ENCODE data around the gene MSH5. TPM values are rescaled to one million over a fixed set of nuclear protein-coding genes. Genes with fewer than 3 reads are reported as not detected.
A peak's percentile ranks its signal among the peaks of the same experiment; 100 is the strongest.

The MSH5 gene
- total RNA-seq, 4 donors from 2014 or later: 7.8 to 13.8 (median 11.4) TPM

DNA sequence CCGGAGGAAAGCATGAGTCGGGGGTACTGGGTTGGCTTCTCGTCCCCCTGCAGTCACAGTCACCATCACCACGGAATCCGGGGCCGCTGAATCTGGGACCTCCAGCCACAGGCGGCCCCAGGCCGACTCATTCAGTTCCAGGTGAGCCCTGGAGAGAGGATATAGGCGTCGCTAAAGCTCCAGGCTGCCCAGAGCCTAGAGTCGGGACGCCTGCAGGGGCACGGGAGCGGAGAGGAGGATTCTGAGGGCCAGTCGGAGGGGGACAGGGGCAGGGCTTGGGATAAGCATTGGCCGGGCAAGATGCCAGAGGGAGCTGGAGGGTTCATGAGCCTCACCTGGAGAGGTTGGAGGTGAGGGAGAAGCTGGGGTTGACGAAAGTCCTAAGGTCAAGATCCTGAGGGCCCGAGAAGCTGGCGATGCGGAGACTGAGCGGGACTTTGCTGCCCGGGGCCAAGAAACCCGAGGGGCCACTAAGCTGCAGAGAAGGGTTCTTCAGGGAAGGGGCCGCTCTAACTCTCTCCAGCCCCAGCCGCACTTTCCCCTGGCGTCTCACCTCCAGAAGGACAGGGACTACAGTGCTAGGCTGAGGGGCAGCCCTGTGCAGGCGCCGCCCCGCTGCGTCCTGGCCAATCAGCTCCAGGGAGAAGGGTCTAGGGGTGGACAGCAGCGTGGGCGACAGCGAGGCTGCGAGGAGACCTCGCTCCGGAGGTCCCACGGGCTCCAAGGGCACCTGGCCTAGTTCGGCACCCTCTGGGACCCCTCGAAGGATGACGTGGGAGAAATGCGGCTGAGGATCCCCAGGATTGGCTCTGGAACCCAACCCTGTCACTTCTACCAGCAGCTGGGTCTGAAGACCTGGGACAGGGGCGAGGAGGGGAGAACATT, 26.3 kb downstream of the MSH5 start:
- intact Hi-C loops (cut with DNase I; ENCODE audit: low total_unique reads): loop anchor here (5.0 kb wide), 2 partner anchors 79 to 1456 kb away; no protein-coding TSS in a partner anchor
- no peak overlapping the region for H3K4me3 ChIP-seq (ENCODE audit: low read depth, poor library complexity, severe bottlenecking)
- TF ChIP-seq CTCF (IDR thresholded peaks at IDR 0.05) (no peak), POLR2A (IDR thresholded peaks at IDR 0.05) (no peak)
- 64 to 68% methylated on average over 39 to 42 of the region's 42 CpGs for WGBS, 2 donors
- no peak for DNase-seq (ENCODE audit: low spot score in 2 of 2)

GRCh38 chr6:31767096-31767645, 27.4 kb downstream of the MSH5 start:
- H3K4me3 ChIP-seq (ENCODE audit: low read depth, poor library complexity, severe bottlenecking): no peak overlapping the region
- DNase-seq (ENCODE audit: low spot score in 2 of 2): no peak
- intact Hi-C loops (cut with DNase I; ENCODE audit: low total_unique reads): loop anchor here (5.0 kb wide), 2 partner anchors 80 to 1455 kb away; no protein-coding TSS in a partner anchor
- TF ChIP-seq POLR2A (IDR thresholded peaks at IDR 0.05) (no peak), CTCF (IDR thresholded peaks at IDR 0.05) (no peak)
- 77 to 85% methylated on average over 6 of the region's 6 CpGs for WGBS, 2 donors

GRCh38 chr6:31768363-31769257, 28.8 kb downstream of the MSH5 start:
- WGBS, 2 donors: 89 to 91% methylated on average over 18 of the region's 18 CpGs
- TF ChIP-seq CTCF (IDR thresholded peaks at IDR 0.05) (no peak), POLR2A (IDR thresholded peaks at IDR 0.05) (no peak)
- no peak for DNase-seq (ENCODE audit: low spot score in 2 of 2)
- H3K4me3 ChIP-seq (ENCODE audit: low read depth, poor library complexity, severe bottlenecking): no peak overlapping the region
- intact Hi-C loops (cut with DNase I; ENCODE audit: low total_unique reads): loop anchor here (5.0 kb wide), 2 partner anchors 81 to 1454 kb away; no protein-coding TSS in a partner anchor

- no peak overlapping the region for H3K4me3 ChIP-seq (ENCODE audit: low read depth, poor library complexity, severe bottlenecking)
- intact Hi-C loops (cut with DNase I; ENCODE audit: low total_unique reads): loop anchor here (5.0 kb wide), 2 partner anchors 83 to 1452 kb away; no protein-coding TSS in a partner anchor
- peak; percentile 45 to 93 for DNase-seq (ENCODE audit: low spot score in 2 of 2)
- 56 to 57% methylated on average over 12 of the region's 12 CpGs for WGBS, 2 donors
- TF ChIP-seq POLR2A (IDR thresholded peaks at IDR 0.05) (no peak), CTCF (IDR thresholded peaks at IDR 0.05) (peak in 1 of 3 donors; percentile 32)
Measured at GRCh38 chr6:31769684-31770371, 30.0 kb downstream of the MSH5 start.

DNA sequence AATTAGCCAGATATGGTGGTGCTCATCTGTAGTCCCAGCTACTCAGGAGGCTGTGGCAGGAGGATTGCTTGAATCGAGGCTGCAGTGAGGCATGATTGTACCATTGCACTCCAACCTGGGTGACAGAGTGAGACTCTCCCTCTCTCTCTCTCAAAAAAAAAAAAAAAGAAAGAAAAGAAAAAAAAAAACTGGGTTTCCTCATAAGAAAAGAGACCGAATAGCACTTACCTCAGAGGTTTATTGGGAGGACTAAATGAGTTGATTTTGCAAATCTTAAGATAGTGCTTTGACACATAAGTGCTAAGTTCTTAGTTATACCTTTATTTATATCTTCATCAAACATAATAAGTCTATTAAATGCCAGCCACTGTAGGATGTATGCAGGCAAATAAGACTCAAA, 31.1 kb downstream of the MSH5 start:
- DNase-seq (ENCODE audit: low spot score in 2 of 2): no peak
- TF ChIP-seq POLR2A (IDR thresholded peaks at IDR 0.05) (no peak), CTCF (IDR thresholded peaks at IDR 0.05) (no peak)
- WGBS, 2 donors: 89% methylated on average over 2 of the region's 2 CpGs
- intact Hi-C loops (cut with DNase I; ENCODE audit: low total_unique reads): no loop called here
- no peak overlapping the region for H3K4me3 ChIP-seq (ENCODE audit: low read depth, poor library complexity, severe bottlenecking)
